OCI-LY3 (cell line): ENCODE measurements around the gene SLC9A2.
A peak's percentile ranks its signal among the peaks of the same experiment; 100 is the strongest.

Source experiments
- H2AFZ ChIP-seq: fragments of 200-600, 300-600 bp; shearing (Covaris generic); 2 replicates; pipeline ENCODE4 v1.6.0; 2014; ENCODE audit warnings: antibody characterized with exemption, low read depth, low read length
- H3K27ac ChIP-seq: fragments of 200-600, 300-600 bp; sonication (generic); 2 replicates; pipeline ENCODE4 v1.5.1; 2014; ENCODE audit warnings: mild to moderate bottlenecking, low read length, moderate library complexity, mixed read lengths
- H3K27me3 ChIP-seq: fragments of 200-600, 300-600 bp; sonication (generic); 2 replicates; pipeline ENCODE4 v1.6.1; 2014; ENCODE audit warnings: low read depth, low read length, mixed read lengths
- H3K36me3 ChIP-seq: fragments of 200-600, 300-600 bp; sonication (generic); replicated peaks from 2 replicates; pipeline ENCODE3; 2014; ENCODE audit warnings: low read depth, low read length, mixed read lengths
- H3K4me1 ChIP-seq: fragments of 300-600, 200-600 bp; sonication (generic); 2 replicates; pipeline ENCODE4 v1.6.1; 2014; ENCODE audit warnings: low read length, mixed read lengths
- H3K4me2 ChIP-seq: fragments of 200-600, 300-600 bp; sonication (generic); 2 replicates; pipeline ENCODE4 v1.6.1; 2014; ENCODE audit warnings: low read length, mixed read lengths
- H3K4me3 ChIP-seq: fragments of 300-600, 200-600 bp; sonication (generic); 2 replicates; pipeline ENCODE4 v1.5.1; 2014; ENCODE audit warnings: antibody characterized with exemption, mild to moderate bottlenecking, low read length, moderate library complexity
- H3K79me2 ChIP-seq: fragments of 300-600, 200-600 bp; shearing (Covaris generic); 2 replicates; pipeline ENCODE4 v1.6.1; 2014; ENCODE audit warnings: mild to moderate bottlenecking, low read length, mixed read lengths
- H3K9ac ChIP-seq: fragments of 300-600, 200-600 bp; shearing (Covaris generic); 2 replicates; pipeline ENCODE4 v1.6.0; 2014; ENCODE audit warnings: mild to moderate bottlenecking, low read length, moderate library complexity
- H3K9me3 ChIP-seq: fragments of 200-600, 300-600 bp; shearing (Covaris generic); 2 replicates; pipeline ENCODE4 v1.6.1; 2014; ENCODE audit warnings: low read length, mixed read lengths; ENCODE audit not compliant: insufficient read depth
- H4K20me1 ChIP-seq: fragments of 200-600, 300-600 bp; sonication (generic); 2 replicates; pipeline ENCODE4 v1.6.1; 2016; ENCODE audit warnings: low read length, mixed read lengths; ENCODE audit not compliant: insufficient read depth
- EZH2phosphoT487 ChIP-seq: fragments of 200-600 bp; shearing (Covaris generic); IDR thresholded peaks from 2 replicates; pipeline ENCODE4 v1.6.1; 2018; ENCODE audit warnings: antibody characterized with exemption, mixed run types, low read depth
- TF ChIP-seq, protein P1 (sequence below): fragments of 200-600, 300-600 bp; sonication (generic); IDR thresholded peaks from 2 replicates; pipeline ENCODE4 v1.5.1; 2014; ENCODE audit warnings: antibody characterized with exemption, low read length, low read depth

Gene SLC9A2

DNA sequence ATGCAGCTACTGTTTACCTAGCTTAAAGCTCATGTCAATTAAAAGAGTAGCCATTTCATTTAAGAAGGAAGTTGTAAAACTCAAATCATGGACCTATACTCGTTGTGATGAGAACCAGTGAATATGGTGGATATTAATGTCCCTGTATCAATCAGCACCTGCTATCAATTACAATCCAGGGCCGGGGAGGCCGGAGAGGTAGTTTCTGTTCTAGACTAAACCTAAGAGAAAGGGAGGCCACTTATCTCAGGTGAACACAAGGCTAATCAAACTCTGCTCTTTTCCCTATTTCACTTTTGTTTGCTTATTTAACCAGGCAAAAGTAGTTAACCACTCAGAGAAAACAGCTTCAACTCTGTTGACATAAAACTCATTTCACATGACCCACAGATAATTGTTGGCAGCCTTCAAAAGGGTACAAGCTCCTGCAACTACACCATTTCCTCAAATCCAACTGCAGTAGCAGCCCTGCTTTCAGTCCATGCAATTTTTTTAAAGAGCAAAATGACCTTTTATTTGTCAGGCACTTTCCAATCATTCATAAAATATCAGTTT, 27.8 kb upstream of the SLC9A2 start:
- Histone ChIP-seq H3K9me3 (no peaks in the 10 kb centered on the region), H3K4me3 (no peak overlapping the region), H3K36me3 (no peaks in the 10 kb centered on the region), H4K20me1 (no peaks in the 10 kb centered on the region), H2AFZ (no peak overlapping the region), H3K9ac (no peak overlapping the region), H3K4me1 (no peaks in the 10 kb centered on the region), H3K27me3 (no peaks in the 10 kb centered on the region), H3K4me2 (no peak overlapping the region), H3K79me2 (no peaks in the 10 kb centered on the region), H3K27ac (no peak overlapping the region)
- no peak for TF ChIP-seq EZH2phosphoT487
- TF ChIP-seq, protein P1, sequence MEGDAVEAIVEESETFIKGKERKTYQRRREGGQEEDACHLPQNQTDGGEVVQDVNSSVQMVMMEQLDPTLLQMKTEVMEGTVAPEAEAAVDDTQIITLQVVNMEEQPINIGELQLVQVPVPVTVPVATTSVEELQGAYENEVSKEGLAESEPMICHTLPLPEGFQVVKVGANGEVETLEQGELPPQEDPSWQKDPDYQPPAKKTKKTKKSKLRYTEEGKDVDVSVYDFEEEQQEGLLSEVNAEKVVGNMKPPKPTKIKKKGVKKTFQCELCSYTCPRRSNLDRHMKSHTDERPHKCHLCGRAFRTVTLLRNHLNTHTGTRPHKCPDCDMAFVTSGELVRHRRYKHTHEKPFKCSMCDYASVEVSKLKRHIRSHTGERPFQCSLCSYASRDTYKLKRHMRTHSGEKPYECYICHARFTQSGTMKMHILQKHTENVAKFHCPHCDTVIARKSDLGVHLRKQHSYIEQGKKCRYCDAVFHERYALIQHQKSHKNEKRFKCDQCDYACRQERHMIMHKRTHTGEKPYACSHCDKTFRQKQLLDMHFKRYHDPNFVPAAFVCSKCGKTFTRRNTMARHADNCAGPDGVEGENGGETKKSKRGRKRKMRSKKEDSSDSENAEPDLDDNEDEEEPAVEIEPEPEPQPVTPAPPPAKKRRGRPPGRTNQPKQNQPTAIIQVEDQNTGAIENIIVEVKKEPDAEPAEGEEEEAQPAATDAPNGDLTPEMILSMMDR = no peak

- Histone ChIP-seq H3K4me3 (no peak overlapping the region), H3K9me3 (no peaks in the 10 kb centered on the region), H3K36me3 (no peaks in the 10 kb centered on the region), H3K4me2 (no peak overlapping the region), H2AFZ (no peak overlapping the region), H3K27me3 (no peaks in the 10 kb centered on the region), H3K27ac (no peak overlapping the region), H3K9ac (no peak overlapping the region), H4K20me1 (no peaks in the 10 kb centered on the region), H3K4me1 (no peaks in the 10 kb centered on the region), H3K79me2 (no peaks in the 10 kb centered on the region)
- TF ChIP-seq EZH2phosphoT487 = no peak
- TF ChIP-seq, protein P1 = peak; percentile 68
Measured at GRCh38 chr2:102592601-102593000, 26.8 kb upstream of the SLC9A2 start.

- TF ChIP-seq EZH2phosphoT487 = no peak
- TF ChIP-seq, protein P1 = no peak
- H3K36me3 ChIP-seq = no peaks in the 10 kb centered on the region
Measured at GRCh38 chr2:102593516-102593915, 25.8 kb upstream of the SLC9A2 start.

DNA sequence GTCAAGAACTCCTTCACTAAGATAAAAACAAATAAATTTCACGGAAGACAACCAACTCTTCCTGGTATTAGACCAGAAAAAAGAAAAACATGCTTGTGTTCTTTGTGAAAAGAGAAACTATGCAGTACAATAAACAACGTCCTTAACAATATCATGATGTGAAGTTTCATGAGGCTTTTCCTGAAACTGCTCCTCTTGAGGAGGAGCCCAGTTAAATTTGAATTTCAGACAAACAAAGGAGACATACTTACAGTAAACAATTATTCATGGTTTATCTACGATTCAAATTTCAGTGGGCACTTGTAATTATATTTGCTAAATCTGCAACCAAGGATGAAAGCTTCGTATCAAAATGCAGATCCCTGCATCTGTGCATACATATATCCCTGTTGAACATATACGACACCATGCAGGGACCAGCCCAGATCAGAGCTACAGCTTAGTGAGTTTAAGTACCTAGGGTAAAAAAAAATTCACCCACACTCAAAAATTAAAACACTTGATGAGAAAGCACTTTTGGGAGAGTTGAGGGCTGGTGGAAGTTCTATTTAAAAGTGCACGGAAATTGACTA, 24.8 kb upstream of the SLC9A2 start:
- Histone ChIP-seq H3K79me2 (no peaks in the 10 kb centered on the region), H3K27ac (no peak overlapping the region), H3K9ac (no peak overlapping the region), H4K20me1 (no peaks in the 10 kb centered on the region), H3K9me3 (no peaks in the 10 kb centered on the region), H3K4me3 (no peak overlapping the region), H3K27me3 (no peaks in the 10 kb centered on the region), H3K4me1 (no peaks in the 10 kb centered on the region), H3K4me2 (no peak overlapping the region), H3K36me3 (no peaks in the 10 kb centered on the region), H2AFZ (no peak overlapping the region; the same call in 1 of the 2 replicates)
- TF ChIP-seq, protein P1 = no peak
- TF ChIP-seq EZH2phosphoT487 = no peak

More at GRCh38 chr2:102593516-102593915, 25.8 kb upstream of the SLC9A2 start:
- H3K4me3 ChIP-seq = no peak overlapping the region
- no peaks in the 10 kb centered on the region for H3K27me3 ChIP-seq
- no peak overlapping the region for H3K27ac ChIP-seq
- H3K79me2 ChIP-seq = no peaks in the 10 kb centered on the region
- H2AFZ ChIP-seq = no peak overlapping the region
- no peaks in the 10 kb centered on the region for H3K9me3 ChIP-seq
- H3K4me1 ChIP-seq = no peaks in the 10 kb centered on the region
- no peak overlapping the region for H3K9ac ChIP-seq
- no peaks in the 10 kb centered on the region for H4K20me1 ChIP-seq
- no peak overlapping the region for H3K4me2 ChIP-seq
